ENCODE results near the gene ITGB8.

ITGB8 gene

DNA sequence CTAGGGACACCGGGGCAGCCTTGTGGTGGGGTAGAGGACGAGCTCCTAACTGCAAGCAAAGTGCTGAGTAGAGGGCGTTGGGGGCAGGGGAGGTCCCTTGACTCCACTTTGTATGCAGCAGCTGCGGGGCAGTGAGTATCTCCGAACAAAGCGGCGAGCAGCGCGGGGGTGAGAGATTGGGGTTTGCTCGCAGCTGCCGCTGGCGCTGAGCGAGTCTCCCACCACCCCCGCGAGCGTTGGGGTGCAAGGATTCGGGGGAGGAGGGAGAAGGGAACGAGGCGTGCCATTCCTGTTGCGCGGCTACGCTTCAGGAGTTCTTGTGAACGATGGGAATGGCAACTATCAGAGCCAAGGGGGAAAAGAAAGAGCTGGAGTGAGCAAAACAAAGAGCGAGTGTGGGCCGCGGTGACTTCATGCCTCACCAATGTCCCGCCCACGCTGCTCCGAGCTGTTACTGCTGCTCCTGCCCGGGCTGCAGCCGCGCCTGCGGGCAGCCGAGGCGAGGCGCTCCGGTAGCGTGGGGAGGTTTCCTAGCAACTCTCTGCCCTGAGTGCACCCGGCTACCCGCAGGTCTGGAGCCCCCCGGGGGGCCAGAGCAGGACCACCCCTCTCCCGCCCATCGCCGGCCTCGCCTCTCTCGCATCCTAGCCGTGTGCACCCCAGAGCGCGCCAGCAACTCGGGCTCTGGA lies at the start of gene ITGB8:
TSS of gene ITGB8 (plus strand) at position 662 of the 689 bp plus-strand sequence. CDS start 907 bp downstream, outside the sequence.
- no peaks in the 10 kb centered on the region for H3K4me1 ChIP-seq (ENCODE audit: insufficient read depth, low read length)
- DNase-seq (no peak), ATAC-seq (ENCODE audit: insufficient read depth, low read depth) (no peak)
- no peak within 1 kb of the TSS for H3K4me2 ChIP-seq (ENCODE audit: insufficient read depth, low read length)
- no peaks in the 10 kb centered on the region for H3K27me3 ChIP-seq (ENCODE audit: insufficient read depth, low read length, poor library complexity)
- H3K36me3 ChIP-seq (ENCODE audit: insufficient read depth, low read length), result no peaks in the 10 kb centered on the region
- no peaks in the 10 kb centered on the region for H4K20me1 ChIP-seq (ENCODE audit: insufficient read depth, low read length)
- no peak within 1 kb of the TSS for H2AFZ ChIP-seq (ENCODE audit: low read depth, low read length)
- H3K9ac ChIP-seq (ENCODE audit: low read depth, low read length), result no peak within 1 kb of the TSS
- no peak within 1 kb of the TSS for H3K4me3 ChIP-seq (ENCODE audit: low read depth in 1 of 2, low read length in 2 of 2)
- H3K9me3 ChIP-seq (ENCODE audit: insufficient read depth, low read length, severe bottlenecking), result no peaks in the 10 kb centered on the region
- H3K27ac ChIP-seq (ENCODE audit: low read length), result no peak within 1 kb of the TSS
- H3K79me2 ChIP-seq (ENCODE audit: insufficient read depth, low read length), result no peaks in the 10 kb centered on the region
- no peak for TF ChIP-seq EZH2 (IDR thresholded peaks at IDR 0.05; ENCODE audit: borderline replicate concordance, low read depth, low read length, severe bottlenecking)
- TF ChIP-seq, protein P1, sequence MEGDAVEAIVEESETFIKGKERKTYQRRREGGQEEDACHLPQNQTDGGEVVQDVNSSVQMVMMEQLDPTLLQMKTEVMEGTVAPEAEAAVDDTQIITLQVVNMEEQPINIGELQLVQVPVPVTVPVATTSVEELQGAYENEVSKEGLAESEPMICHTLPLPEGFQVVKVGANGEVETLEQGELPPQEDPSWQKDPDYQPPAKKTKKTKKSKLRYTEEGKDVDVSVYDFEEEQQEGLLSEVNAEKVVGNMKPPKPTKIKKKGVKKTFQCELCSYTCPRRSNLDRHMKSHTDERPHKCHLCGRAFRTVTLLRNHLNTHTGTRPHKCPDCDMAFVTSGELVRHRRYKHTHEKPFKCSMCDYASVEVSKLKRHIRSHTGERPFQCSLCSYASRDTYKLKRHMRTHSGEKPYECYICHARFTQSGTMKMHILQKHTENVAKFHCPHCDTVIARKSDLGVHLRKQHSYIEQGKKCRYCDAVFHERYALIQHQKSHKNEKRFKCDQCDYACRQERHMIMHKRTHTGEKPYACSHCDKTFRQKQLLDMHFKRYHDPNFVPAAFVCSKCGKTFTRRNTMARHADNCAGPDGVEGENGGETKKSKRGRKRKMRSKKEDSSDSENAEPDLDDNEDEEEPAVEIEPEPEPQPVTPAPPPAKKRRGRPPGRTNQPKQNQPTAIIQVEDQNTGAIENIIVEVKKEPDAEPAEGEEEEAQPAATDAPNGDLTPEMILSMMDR (IDR thresholded peaks at IDR 0.05; ENCODE audit: borderline replicate concordance, extremely low read depth, low read length, poor library complexity, severe bottlenecking), result no peak

DNA sequence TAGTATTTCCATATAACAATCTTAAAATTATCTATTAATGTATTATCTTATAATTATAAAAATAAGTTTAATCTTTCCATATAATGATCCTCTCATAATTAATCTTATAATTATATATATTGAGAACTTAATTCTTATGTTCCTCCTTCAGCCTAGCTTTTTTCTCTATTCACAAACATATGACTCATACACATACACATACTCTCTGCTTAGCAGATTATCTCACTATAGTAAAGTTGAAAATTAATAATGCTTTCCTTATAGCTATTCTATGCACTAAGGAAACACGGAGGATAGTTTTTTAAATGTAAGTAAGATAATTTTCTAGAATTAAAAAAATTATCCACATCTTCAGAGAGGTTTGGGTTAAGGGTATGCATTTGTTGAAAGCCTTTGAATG lies 47.7 kb upstream of the ITGB8 start:
- DNase-seq (no peak), ATAC-seq (ENCODE audit: insufficient read depth, low read depth) (no peak)
- H3K9me3 ChIP-seq (ENCODE audit: insufficient read depth, low read length, severe bottlenecking), result no peaks in the 10 kb centered on the region
- no peak overlapping the region for H3K27ac ChIP-seq (ENCODE audit: low read length)
- H3K4me3 ChIP-seq (ENCODE audit: low read depth in 1 of 2, low read length in 2 of 2), result no peak overlapping the region
- H2AFZ ChIP-seq (ENCODE audit: low read depth, low read length), result no peak overlapping the region
- H3K79me2 ChIP-seq (ENCODE audit: insufficient read depth, low read length), result no peaks in the 10 kb centered on the region
- H3K36me3 ChIP-seq (ENCODE audit: insufficient read depth, low read length), result no peaks in the 10 kb centered on the region
- TF ChIP-seq, protein P1 (IDR thresholded peaks at IDR 0.05; ENCODE audit: borderline replicate concordance, extremely low read depth, low read length, poor library complexity, severe bottlenecking), result no peak
- TF ChIP-seq EZH2 (IDR thresholded peaks at IDR 0.05; ENCODE audit: borderline replicate concordance, low read depth, low read length, severe bottlenecking), result no peak
- no peak overlapping the region for H3K9ac ChIP-seq (ENCODE audit: low read depth, low read length)
- H3K4me1 ChIP-seq (ENCODE audit: insufficient read depth, low read length), result no peaks in the 10 kb centered on the region
- no peaks in the 10 kb centered on the region for H4K20me1 ChIP-seq (ENCODE audit: insufficient read depth, low read length)
- H3K27me3 ChIP-seq (ENCODE audit: insufficient read depth, low read length, poor library complexity), result no peaks in the 10 kb centered on the region
- no peak overlapping the region for H3K4me2 ChIP-seq (ENCODE audit: insufficient read depth, low read length)

DNA sequence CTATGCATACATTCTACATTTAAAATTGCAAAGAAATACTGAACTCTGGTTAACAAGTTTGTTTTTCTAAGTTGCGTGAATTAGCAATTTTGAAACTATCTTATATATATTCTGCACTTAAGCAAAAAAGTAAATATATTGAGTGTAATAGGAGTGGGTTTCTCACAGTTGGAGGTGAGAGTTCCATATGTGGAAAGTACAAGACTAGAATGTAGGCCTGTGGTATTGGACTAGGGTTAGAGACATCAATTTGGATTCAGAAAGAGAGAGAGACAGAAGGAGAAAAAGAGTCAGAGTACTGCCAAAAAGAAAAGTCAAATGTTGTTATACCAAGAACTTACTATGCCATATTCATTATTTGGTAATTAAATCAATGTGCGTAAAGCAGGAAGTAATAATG lies 47.3 kb upstream of the ITGB8 start:
- Histone ChIP-seq H3K79me2 (ENCODE audit: insufficient read depth, low read length) (no peaks in the 10 kb centered on the region), H3K27ac (ENCODE audit: low read length) (no peak overlapping the region), H3K9me3 (ENCODE audit: insufficient read depth, low read length, severe bottlenecking) (no peaks in the 10 kb centered on the region), H3K4me3 (ENCODE audit: low read depth in 1 of 2, low read length in 2 of 2) (no peak overlapping the region), H3K4me1 (ENCODE audit: insufficient read depth, low read length) (no peaks in the 10 kb centered on the region), H3K27me3 (ENCODE audit: insufficient read depth, low read length, poor library complexity) (no peaks in the 10 kb centered on the region), H3K36me3 (ENCODE audit: insufficient read depth, low read length) (no peaks in the 10 kb centered on the region), H2AFZ (ENCODE audit: low read depth, low read length) (no peak overlapping the region), H4K20me1 (ENCODE audit: insufficient read depth, low read length) (no peaks in the 10 kb centered on the region), H3K4me2 (ENCODE audit: insufficient read depth, low read length) (no peak overlapping the region), H3K9ac (ENCODE audit: low read depth, low read length) (no peak overlapping the region)
- TF ChIP-seq EZH2 (IDR thresholded peaks at IDR 0.05; ENCODE audit: borderline replicate concordance, low read depth, low read length, severe bottlenecking), result no peak
- TF ChIP-seq, protein P1 (IDR thresholded peaks at IDR 0.05; ENCODE audit: borderline replicate concordance, extremely low read depth, low read length, poor library complexity, severe bottlenecking), result no peak
- DNase-seq (no peak), ATAC-seq (ENCODE audit: insufficient read depth, low read depth) (no peak)

Measured in DND-41 (cell line).